GM06990 (cell line): ENCODE data around the gene TANC1.

ENCODE experiments used
- DNase-seq: peaks from one replicate; pipeline ENCODE4 v3.0.0-alpha.2; 2011; ENCODE audit not compliant: insufficient read length; ENCODE audit errors: extremely low read depth
- H3K27me3 ChIP-seq: replicated peaks from 2 replicates; pipeline ENCODE4 v1.6.0; 2011; ENCODE audit warnings: low read length; ENCODE audit not compliant: control insufficient read depth, insufficient read depth
- H3K36me3 ChIP-seq: 2 replicates; pipeline ENCODE4 v1.5.1; 2011; ENCODE audit warnings: low read length; ENCODE audit not compliant: control insufficient read depth, insufficient read depth
- H3K4me3 ChIP-seq: replicated peaks from 2 replicates; pipeline ENCODE4 v1.5.1; 2011; ENCODE audit warnings: low read depth, mild to moderate bottlenecking, control low read depth, low read length
- CTCF ChIP-seq: IDR thresholded peaks from 2 replicates; pipeline ENCODE4 v1.5.1; 2011; ENCODE audit warnings: low read length, control low read depth, mild to moderate bottlenecking, inconsistent platforms; ENCODE audit not compliant: insufficient read depth, poor library complexity, severe bottlenecking

The TANC1 gene

DNA sequence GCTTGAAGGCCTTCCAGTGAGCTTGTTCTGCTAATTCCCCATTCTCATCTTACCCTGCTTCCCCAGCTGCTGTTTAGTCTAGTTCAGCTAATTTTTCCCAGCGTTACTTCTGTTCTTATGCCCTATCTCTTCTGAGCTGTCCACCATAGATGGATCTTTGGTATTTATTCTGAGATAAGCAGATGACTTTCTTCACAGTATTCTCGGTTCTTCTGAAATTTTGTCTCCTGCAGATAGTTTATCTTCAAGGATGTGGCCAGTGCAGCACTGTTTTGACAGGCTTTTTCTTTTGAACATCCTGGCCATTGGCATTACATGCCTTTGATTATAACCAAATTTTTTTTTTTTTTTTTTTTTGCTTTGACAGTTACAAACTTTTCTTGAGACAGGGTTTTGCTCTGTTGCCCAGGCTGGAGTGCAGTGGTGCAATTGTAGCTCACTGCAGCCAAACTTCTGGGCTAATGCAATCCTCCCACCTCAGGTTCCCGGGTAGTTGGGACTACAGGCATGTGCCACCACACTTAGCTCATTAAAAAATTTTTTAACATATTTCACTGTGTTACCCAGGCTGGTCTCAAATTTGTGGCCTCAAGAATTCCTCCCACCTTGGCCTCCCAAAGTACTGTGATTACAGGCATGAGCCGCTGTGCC, 183.8 kb downstream of the TANC1 start:
- Histone ChIP-seq H3K36me3 (peaks cover 2% of the 10 kb centered on the region; the same call in 1 of the 2 replicates), H3K4me3 (no peak overlapping the region), H3K27me3 (no peaks in the 10 kb centered on the region)
- no peak for TF ChIP-seq CTCF
- no peak for DNase-seq

DNA sequence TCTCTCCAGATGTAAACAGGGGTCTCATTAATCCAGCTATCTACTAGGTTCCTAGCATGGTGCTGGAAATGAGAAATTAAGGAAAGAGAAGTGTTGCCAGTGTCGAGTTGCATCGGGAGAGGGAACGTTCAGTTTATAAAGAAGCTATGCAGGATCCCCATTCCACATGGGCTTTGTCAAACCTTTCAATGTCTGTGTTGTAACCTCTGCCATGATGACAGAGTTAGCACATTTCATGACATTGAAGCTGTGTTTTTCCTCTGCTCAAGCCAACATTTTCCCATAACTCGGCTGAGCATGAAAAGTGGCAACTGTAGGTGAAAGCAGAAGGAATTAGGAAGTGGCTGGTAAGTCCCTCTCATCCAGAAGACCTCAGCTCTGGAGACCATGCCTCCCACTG, 184.6 kb downstream of the TANC1 start:
- TF ChIP-seq CTCF, result no peak

GRCh38 chr2:159153463-159153862, 185.0 kb downstream of the TANC1 start:
- Histone ChIP-seq H3K4me3 (no peak overlapping the region), H3K27me3 (no peaks in the 10 kb centered on the region), H3K36me3 (peaks cover 2% of the 10 kb centered on the region; the same call in 1 of the 2 replicates)
- no peak for TF ChIP-seq CTCF
- DNase-seq, result no peak

More for the DNA sequence above, 184.6 kb downstream of the TANC1 start:
- Histone ChIP-seq H3K4me3 (no peak overlapping the region), H3K36me3 (peaks cover 2% of the 10 kb centered on the region; the same call in 1 of the 2 replicates), H3K27me3 (no peaks in the 10 kb centered on the region)
- no peak for DNase-seq

- Histone ChIP-seq H3K4me3 (no peak overlapping the region), H3K36me3 (peaks cover 2% of the 10 kb centered on the region; the same call in 1 of the 2 replicates), H3K27me3 (no peaks in the 10 kb centered on the region)
- no peak for DNase-seq
- no peak for TF ChIP-seq CTCF
Measured at GRCh38 chr2:159153951-159154350, 185.5 kb downstream of the TANC1 start.

DNA sequence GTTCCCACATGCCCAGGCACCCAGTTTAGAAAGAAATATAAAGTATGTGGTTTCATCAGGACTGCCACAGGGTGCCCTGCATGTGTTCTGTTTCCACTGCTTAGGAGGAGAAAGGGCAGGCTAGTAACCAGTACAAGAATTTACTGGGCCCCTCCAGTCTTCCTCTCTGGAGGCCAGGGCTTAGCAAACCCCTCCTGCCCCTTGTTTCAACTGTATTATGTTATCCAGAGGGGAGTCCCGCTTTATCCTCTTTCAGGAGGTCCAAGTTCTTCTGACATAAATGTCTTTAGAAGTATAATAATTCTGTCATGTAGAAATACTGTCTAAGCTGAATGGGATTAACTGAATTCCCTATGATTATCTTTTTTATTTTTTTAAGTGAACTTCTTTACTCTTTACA, 185.9 kb downstream of the TANC1 start:
- H3K4me3 ChIP-seq, result no peak overlapping the region
- H3K36me3 ChIP-seq, result peaks cover 2% of the 10 kb centered on the region; the same call in 1 of the 2 replicates
- DNase-seq, result no peak
- no peak for TF ChIP-seq CTCF
- H3K27me3 ChIP-seq, result no peaks in the 10 kb centered on the region
